ENCODE data around the gene KRT79. TPM values are rescaled to one million over a fixed set of nuclear protein-coding genes. Genes with fewer than 3 reads are reported as not detected.

The KRT79 gene
- total RNA-seq, 4 donors from 2014 or later = not detected

DNA sequence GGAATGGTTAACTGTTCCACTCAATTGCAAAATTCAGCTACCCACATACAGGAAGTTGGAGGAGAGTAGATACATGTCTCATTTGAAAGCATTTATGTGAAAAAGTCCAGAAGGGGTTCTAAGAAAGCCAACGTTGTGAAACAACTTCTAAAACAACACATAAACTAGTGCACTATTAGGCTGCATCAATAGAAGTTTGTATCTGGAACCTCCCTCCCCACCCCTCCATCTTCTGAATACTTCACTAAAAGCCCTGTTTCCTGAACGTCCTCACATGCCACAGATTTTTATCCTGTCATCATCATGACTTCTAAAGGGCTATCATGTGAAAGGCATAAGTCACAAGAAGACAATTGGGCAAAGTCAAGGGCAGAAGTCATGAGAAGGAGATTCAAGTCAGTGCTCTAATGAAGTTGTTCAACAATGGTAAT lies 5.5 kb downstream of the KRT79 start:
- ATAC-seq = no peak
- Histone ChIP-seq H3K9me3 (no peaks in the 10 kb centered on the region), H3K27ac (no peak overlapping the region), H3K27me3 (no peaks in the 10 kb centered on the region), H3K4me1 (no peaks in the 10 kb centered on the region), H3K4me3 (no peak overlapping the region), H3K36me3 (no peaks in the 10 kb centered on the region)
- TF ChIP-seq POLR2AphosphoS5 (IDR thresholded peaks at IDR 0.05) (no peak), EP300 (IDR thresholded peaks at IDR 0.05) (no peak), POLR2A (IDR thresholded peaks at IDR 0.05) (no peak)
- TF ChIP-seq, protein P1, sequence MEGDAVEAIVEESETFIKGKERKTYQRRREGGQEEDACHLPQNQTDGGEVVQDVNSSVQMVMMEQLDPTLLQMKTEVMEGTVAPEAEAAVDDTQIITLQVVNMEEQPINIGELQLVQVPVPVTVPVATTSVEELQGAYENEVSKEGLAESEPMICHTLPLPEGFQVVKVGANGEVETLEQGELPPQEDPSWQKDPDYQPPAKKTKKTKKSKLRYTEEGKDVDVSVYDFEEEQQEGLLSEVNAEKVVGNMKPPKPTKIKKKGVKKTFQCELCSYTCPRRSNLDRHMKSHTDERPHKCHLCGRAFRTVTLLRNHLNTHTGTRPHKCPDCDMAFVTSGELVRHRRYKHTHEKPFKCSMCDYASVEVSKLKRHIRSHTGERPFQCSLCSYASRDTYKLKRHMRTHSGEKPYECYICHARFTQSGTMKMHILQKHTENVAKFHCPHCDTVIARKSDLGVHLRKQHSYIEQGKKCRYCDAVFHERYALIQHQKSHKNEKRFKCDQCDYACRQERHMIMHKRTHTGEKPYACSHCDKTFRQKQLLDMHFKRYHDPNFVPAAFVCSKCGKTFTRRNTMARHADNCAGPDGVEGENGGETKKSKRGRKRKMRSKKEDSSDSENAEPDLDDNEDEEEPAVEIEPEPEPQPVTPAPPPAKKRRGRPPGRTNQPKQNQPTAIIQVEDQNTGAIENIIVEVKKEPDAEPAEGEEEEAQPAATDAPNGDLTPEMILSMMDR (IDR thresholded peaks at IDR 0.05) = no peak
- WGBS, 2 donors (ENCODE audit: low coverage in 1 of 2) = 8 to 29% methylated on average over 1 to 2 of the region's 2 CpGs

DNA sequence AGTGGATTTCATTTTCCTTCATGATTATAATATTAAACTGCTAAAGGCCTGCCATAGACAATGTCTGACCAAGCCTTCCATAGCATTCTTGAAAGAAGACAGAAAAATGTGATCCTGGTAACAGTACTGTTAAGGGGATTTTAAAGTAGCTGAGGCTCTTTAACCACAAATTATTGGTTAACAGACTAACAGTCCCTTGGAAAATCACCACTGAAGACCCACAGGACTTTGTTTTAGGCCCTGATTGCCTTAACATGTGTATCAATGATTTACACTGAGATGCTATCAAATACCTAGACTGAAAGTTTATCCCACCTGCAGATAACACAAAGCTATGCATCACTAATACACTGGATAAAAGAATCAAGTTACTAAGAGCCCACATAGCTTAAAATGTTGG lies 6.0 kb downstream of the KRT79 start:
- Histone ChIP-seq H3K4me1 (no peaks in the 10 kb centered on the region), H3K36me3 (no peaks in the 10 kb centered on the region), H3K27me3 (no peaks in the 10 kb centered on the region), H3K27ac (no peak overlapping the region), H3K4me3 (no peak overlapping the region), H3K9me3 (no peaks in the 10 kb centered on the region)
- ATAC-seq = no peak
- no peak for TF ChIP-seq POLR2AphosphoS5 (IDR thresholded peaks at IDR 0.05)
- TF ChIP-seq, protein P1 (IDR thresholded peaks at IDR 0.05) = no peak
- TF ChIP-seq POLR2A (IDR thresholded peaks at IDR 0.05) = no peak
- no peak for TF ChIP-seq EP300 (IDR thresholded peaks at IDR 0.05)

DNA sequence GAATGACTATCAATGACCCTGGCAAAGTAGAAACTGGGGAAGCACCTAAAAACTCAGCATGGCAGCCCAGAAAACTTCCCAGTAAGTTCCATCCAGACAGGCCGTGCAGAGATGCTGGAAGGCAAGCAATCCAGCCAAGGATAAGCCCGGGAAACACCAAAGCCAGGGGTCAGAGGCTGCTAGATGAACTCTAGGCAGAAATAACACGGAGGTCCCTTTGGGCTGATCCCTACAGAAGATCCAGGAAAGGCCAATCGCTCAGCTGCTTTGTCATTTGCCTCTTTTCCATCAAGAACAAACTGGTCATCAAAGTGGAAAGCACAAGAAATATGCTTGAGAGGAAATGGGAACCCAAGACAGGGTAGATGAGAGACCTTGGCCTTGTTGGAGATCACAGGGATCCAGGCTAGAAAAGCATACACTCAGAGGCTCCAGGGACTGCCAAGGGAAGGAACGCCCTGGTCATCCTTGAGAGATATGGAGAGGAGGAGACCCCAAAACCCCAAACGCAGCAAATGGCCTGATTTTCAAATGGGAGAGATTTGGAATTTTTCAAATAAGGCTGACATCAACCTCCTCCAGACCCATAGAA lies 6.5 kb downstream of the KRT79 start:
- Histone ChIP-seq H3K4me3 (no peak overlapping the region), H3K9me3 (no peaks in the 10 kb centered on the region), H3K27me3 (no peaks in the 10 kb centered on the region), H3K36me3 (no peaks in the 10 kb centered on the region), H3K27ac (no peak overlapping the region), H3K4me1 (no peaks in the 10 kb centered on the region)
- WGBS, 2 donors (ENCODE audit: low coverage in 1 of 2) = 67 to 78% methylated on average over 3 to 6 of the region's 6 CpGs
- ATAC-seq = no peak
- TF ChIP-seq EP300 (IDR thresholded peaks at IDR 0.05) (no peak), POLR2AphosphoS5 (IDR thresholded peaks at IDR 0.05) (no peak), POLR2A (IDR thresholded peaks at IDR 0.05) (no peak)
- TF ChIP-seq, protein P1 (IDR thresholded peaks at IDR 0.05) = no peak

- no peak for ATAC-seq
- Histone ChIP-seq H3K27ac (no peak overlapping the region), H3K9me3 (no peaks in the 10 kb centered on the region), H3K36me3 (no peaks in the 10 kb centered on the region), H3K27me3 (no peaks in the 10 kb centered on the region), H3K4me3 (no peak overlapping the region), H3K4me1 (peaks cover 0 to 4% (median 0%) of the 10 kb centered on the region in 3 donors)
- WGBS, 2 donors (ENCODE audit: low coverage in 1 of 2) = 87 to 91% methylated on average over 3 to 5 of the region's 11 CpGs
- TF ChIP-seq POLR2AphosphoS5 (IDR thresholded peaks at IDR 0.05) (no peak), EP300 (IDR thresholded peaks at IDR 0.05) (no peak)
- TF ChIP-seq, protein P1 (IDR thresholded peaks at IDR 0.05) = no peak
These were observed 7.3 kb downstream of the KRT79 start for GRCh38 chr12:52826611-52827498.

DNA sequence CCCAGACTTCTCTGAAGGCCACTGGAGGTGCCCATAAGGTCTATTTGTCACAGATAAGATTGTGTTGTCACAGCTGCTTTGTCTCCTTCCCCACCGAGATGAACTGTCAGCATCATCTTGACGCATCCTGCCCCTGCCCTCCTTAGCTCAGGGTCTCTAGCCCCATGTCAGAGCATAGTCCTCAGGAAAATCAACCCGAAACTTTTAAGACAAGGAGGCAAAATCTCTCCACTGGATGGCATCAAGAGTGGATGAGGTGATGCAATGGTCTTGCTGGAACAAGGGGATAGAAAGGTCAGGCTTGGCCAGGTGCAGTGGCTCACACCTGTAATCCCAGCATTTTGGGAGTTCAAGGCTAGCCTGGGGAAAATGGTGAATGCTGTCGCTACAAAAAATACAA lies 8.2 kb downstream of the KRT79 start:
- 67% methylated on average over 4 of the region's 4 CpGs; no CpG with 5 or more reads in 1 of the 2 donors for WGBS, 2 donors (ENCODE audit: low coverage in 1 of 2)
- TF ChIP-seq POLR2A (IDR thresholded peaks at IDR 0.05) = no peak
- no peak for TF ChIP-seq EP300 (IDR thresholded peaks at IDR 0.05)
- no peak for TF ChIP-seq POLR2AphosphoS5 (IDR thresholded peaks at IDR 0.05)
- TF ChIP-seq, protein P1 (IDR thresholded peaks at IDR 0.05) = no peak

More for the DNA sequence above, 8.2 kb downstream of the KRT79 start:
- Histone ChIP-seq H3K4me1 (peaks cover 0 to 4% (median 0%) of the 10 kb centered on the region in 3 donors), H3K27me3 (no peaks in the 10 kb centered on the region), H3K4me3 (no peak overlapping the region), H3K36me3 (no peaks in the 10 kb centered on the region), H3K9me3 (no peaks in the 10 kb centered on the region), H3K27ac (no peak overlapping the region)
- no peak for ATAC-seq

All from gastroesophageal sphincter (tissue), 4 donors.